ENCODE data around the gene FOXJ1. TPM values are rescaled to one million over a fixed set of nuclear protein-coding genes. Genes with fewer than 3 reads are reported as not detected.

Gene FOXJ1
- total RNA-seq, 1 donor from 2014 or later, result not detected

GRCh38 chr17:76104140-76104895, 36.7 kb downstream of the FOXJ1 start:
- intact Hi-C loops (cut with micrococcal nuclease), result no loop called here
- no peak for DNase-seq
- ATAC-seq, result no peak

GRCh38 chr17:76103274-76104139, 37.5 kb downstream of the FOXJ1 start, which contains the start of gene EXOC7:
EXOC7 (minus strand) TSS chr17:76103787; CDS start chr17:76103692, 95 bp downstream.
- intact Hi-C loops (cut with micrococcal nuclease), result no loop called here
- DNase-seq (peak; percentile 95), ATAC-seq (peak; percentile 99)

- ATAC-seq (no peak), DNase-seq (no peak)
- intact Hi-C loops (cut with micrococcal nuclease), result no loop called here
These were observed 38.1 kb downstream of the FOXJ1 start for GRCh38 chr17:76102944-76103273.

- peak; percentile 53 for ATAC-seq
- intact Hi-C loops (cut with micrococcal nuclease), result no loop called here
- no peak for DNase-seq
These were observed 43.2 kb downstream of the FOXJ1 start for GRCh38 chr17:76097716-76098295.

GRCh38 chr17:76095943-76096342, 45.1 kb downstream of the FOXJ1 start:
- ATAC-seq (no peak), DNase-seq (no peak)
- intact Hi-C loops (cut with micrococcal nuclease), result no loop called here

- no peak for DNase-seq
- no peak for ATAC-seq
- intact Hi-C loops (cut with micrococcal nuclease), result no loop called here
These were observed 47.0 kb downstream of the FOXJ1 start for GRCh38 chr17:76094046-76094445.

- intact Hi-C loops (cut with micrococcal nuclease), result no loop called here
- ATAC-seq, result no peak
- no peak for DNase-seq
These were observed 48.3 kb downstream of the FOXJ1 start for GRCh38 chr17:76092526-76093413.

- DNase-seq (no peak), ATAC-seq (no peak)
- intact Hi-C loops (cut with micrococcal nuclease), result no loop called here
These were observed 49.3 kb downstream of the FOXJ1 start for GRCh38 chr17:76091526-76092286.

- intact Hi-C loops (cut with micrococcal nuclease), result no loop called here
- DNase-seq, result no peak
- ATAC-seq, result no peak
These were observed 50.4 kb downstream of the FOXJ1 start for GRCh38 chr17:76090517-76091129.

- ATAC-seq, result peak; percentile 66
- DNase-seq, result no peak
- intact Hi-C loops (cut with micrococcal nuclease), result no loop called here
These were observed 51.1 kb downstream of the FOXJ1 start for GRCh38 chr17:76089680-76090516.

- ATAC-seq (no peak), DNase-seq (no peak)
- intact Hi-C loops (cut with micrococcal nuclease), result no loop called here
These were observed 52.0 kb downstream of the FOXJ1 start for GRCh38 chr17:76088868-76089576.

GRCh38 chr17:76088041-76088867, 52.8 kb downstream of the FOXJ1 start:
- intact Hi-C loops (cut with micrococcal nuclease), result no loop called here
- ATAC-seq, result no peak
- DNase-seq, result no peak

GRCh38 chr17:76087531-76087930, 53.5 kb downstream of the FOXJ1 start:
- DNase-seq (no peak), ATAC-seq (no peak)
- intact Hi-C loops (cut with micrococcal nuclease), result no loop called here

- ATAC-seq, result no peak
- intact Hi-C loops (cut with micrococcal nuclease), result no loop called here
These were observed 54.7 kb downstream of the FOXJ1 start for GRCh38 chr17:76086384-76086783.

More at GRCh38 chr17:76086384-76086783, 54.7 kb downstream of the FOXJ1 start:
- no peak for DNase-seq
